ENCODE data around the gene SULT1C4. TPM values are rescaled to one million over a fixed set of nuclear protein-coding genes. Genes with fewer than 3 reads are reported as not detected.
"Not testable (repeated sequence)": the region's sequence is repeated elsewhere in the genome, so short reads cannot be mapped to it uniquely, and the experiment has no call there.

Gene SULT1C4
- total and polyA plus RNA-seq, 5 donors = 5.2 to 23.6 (median 10.9) TPM

GRCh38 chr2:108414256-108414876 is 36.6 kb downstream of the SULT1C4 start:
- WGBS = 89% methylated on average over 3 of the region's 3 CpGs
- no peak for DNase-seq
- no peaks in the 10 kb centered on the region for H3K4me1 ChIP-seq (ENCODE audit: control insufficient read depth, insufficient read depth, low read length)
- intact Hi-C loops (cut with DNase I) = no loop called here
- no peak overlapping the region for H3K27ac ChIP-seq (ENCODE audit: low read length)
- no peak for ATAC-seq
- H3K9me3 ChIP-seq (ENCODE audit: control insufficient read depth, low read length) = no peaks in the 10 kb centered on the region
- no peaks in the 10 kb centered on the region for H3K27me3 ChIP-seq (ENCODE audit: control insufficient read depth, insufficient read depth)
- no peak overlapping the region for H3K4me3 ChIP-seq (ENCODE audit: low read length)

DNA sequence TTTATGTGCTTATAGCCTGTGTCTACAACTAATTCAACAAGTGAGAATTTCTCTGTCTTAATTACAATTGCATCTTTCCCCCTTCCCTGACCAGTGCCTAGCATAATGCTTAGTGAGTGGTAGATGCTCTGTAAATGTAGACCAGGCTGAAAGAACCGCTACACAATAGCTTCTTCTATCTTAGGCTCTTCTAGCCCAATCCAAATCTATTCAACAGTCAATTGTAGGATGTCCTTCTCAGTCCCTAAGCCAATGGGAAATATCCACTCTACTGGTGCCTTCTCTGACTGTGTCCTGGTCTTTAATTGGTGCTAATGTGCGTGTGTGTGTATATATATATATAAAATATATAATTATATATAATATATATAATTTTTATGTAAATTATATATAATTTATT is 37.2 kb downstream of the SULT1C4 start:
- 97% methylated on average over 2 of the region's 2 CpGs for WGBS
- ATAC-seq (no peak), DNase-seq (no peak)
- Histone ChIP-seq H3K4me1 (ENCODE audit: control insufficient read depth, insufficient read depth, low read length) (no peaks in the 10 kb centered on the region), H3K27me3 (ENCODE audit: control insufficient read depth, insufficient read depth) (no peaks in the 10 kb centered on the region), H3K27ac (ENCODE audit: low read length) (no peak overlapping the region), H3K4me3 (ENCODE audit: low read length) (no peak overlapping the region), H3K9me3 (ENCODE audit: control insufficient read depth, low read length) (no peaks in the 10 kb centered on the region)
- intact Hi-C loops (cut with DNase I) = no loop called here

- ATAC-seq (no peak), DNase-seq (no peak)
- Histone ChIP-seq H3K27ac (ENCODE audit: low read length) (no peak overlapping the region), H3K4me3 (ENCODE audit: low read length) (no peak overlapping the region), H3K9me3 (ENCODE audit: control insufficient read depth, low read length) (no peaks in the 10 kb centered on the region), H3K27me3 (ENCODE audit: control insufficient read depth, insufficient read depth) (no peaks in the 10 kb centered on the region), H3K4me1 (ENCODE audit: control insufficient read depth, insufficient read depth, low read length) (no peaks in the 10 kb centered on the region)
- WGBS = 76% methylated on average over 2 of the region's 2 CpGs
- intact Hi-C loops (cut with DNase I) = no loop called here
These were observed 39.5 kb downstream of the SULT1C4 start for GRCh38 chr2:108417254-108417653.

DNA sequence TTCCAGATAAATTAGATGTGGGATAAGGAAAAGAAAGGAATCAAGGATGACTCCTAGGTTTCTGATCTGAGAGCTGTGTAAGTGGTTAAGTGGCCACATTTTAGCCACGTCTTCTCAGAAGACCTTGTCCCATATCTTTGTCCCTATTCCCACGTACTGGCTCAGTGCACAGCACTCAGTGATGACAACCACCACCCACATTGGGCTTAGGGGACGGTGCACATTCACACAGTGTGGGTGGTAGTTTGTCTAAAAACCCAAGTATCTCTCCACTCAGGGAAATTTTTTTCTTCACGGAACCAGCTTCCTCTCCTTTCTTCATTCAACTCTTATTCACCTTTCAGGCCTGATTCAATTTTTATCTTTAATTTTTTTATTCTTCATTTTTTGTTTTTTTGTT is 40.7 kb downstream of the SULT1C4 start:
- ATAC-seq (no peak), DNase-seq (no peak)
- intact Hi-C loops (cut with DNase I) = no loop called here
- 50% methylated on average over 4 of the region's 4 CpGs for WGBS
- no peak overlapping the region for H3K4me3 ChIP-seq (ENCODE audit: low read length)
- no peak overlapping the region for H3K27ac ChIP-seq (ENCODE audit: low read length)
- H3K27me3 ChIP-seq (ENCODE audit: control insufficient read depth, insufficient read depth) = no peaks in the 10 kb centered on the region
- H3K9me3 ChIP-seq (ENCODE audit: control insufficient read depth, low read length) = no peaks in the 10 kb centered on the region
- no peaks in the 10 kb centered on the region for H3K4me1 ChIP-seq (ENCODE audit: control insufficient read depth, insufficient read depth, low read length)

DNA sequence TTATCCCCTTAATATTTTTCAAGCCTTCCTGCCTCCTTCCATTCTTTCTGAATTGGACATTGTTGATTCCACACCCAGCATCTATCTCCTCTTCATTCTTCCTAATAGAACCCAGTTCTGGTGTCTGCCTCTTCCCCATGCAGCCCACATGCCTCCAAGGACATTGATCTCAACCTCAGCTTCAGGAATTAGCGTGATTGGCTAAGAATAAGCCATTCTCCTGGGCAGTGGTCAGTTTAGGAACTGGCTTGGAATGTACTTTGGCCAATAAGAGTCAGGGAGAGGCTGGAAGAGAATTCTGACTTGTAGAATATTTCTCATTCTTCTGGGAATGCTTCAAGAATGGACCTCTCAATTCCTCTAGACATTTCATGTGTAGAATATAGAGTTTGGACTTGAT is 45.3 kb downstream of the SULT1C4 start:
- 91% methylated on average over 1 of the region's 1 CpG for WGBS
- ATAC-seq = no peak
- Histone ChIP-seq H3K27ac (ENCODE audit: low read length) (no peak overlapping the region), H3K4me1 (ENCODE audit: control insufficient read depth, insufficient read depth, low read length) (no peaks in the 10 kb centered on the region), H3K9me3 (ENCODE audit: control insufficient read depth, low read length) (no peaks in the 10 kb centered on the region), H3K4me3 (ENCODE audit: low read length) (no peak overlapping the region), H3K27me3 (ENCODE audit: control insufficient read depth, insufficient read depth) (no peaks in the 10 kb centered on the region)
- no peak for DNase-seq
- intact Hi-C loops (cut with DNase I) = no loop called here

DNA sequence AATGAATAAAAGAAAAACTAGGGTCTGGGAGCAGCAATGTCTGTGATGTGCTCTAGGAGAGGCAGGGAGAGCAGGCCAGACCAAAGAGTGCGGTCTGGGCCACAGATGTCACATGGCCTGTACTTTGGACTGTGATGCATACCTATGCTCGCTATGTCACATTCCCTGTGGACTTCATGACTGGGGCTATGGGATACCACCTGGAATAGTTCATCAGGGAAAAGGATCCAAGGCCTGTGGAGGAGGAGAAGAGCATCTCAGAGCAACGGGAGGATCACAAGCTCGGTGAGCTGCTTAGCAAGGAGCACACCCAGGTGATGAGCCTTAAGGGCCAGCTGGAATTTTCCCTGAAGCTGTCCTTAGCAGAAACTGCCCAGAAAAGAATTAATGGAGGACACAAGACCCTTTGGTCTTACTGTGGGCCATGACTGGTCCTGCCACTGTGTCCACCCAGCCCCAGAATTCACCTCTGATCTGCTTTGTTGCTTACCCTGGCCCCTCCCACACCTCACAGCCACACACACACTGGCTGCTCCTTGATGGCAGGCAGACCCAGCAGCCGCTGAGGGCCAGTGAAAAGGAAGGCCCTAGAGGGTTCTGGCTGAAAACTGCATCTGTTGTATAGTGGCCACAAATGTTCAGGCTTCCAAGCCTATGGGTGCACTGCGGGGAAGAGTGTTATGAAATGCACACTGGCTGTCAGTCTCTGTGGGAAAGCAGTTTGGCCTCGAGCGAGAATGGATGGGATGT is 45.9 kb downstream of the SULT1C4 start:
- Histone ChIP-seq H3K9me3 (ENCODE audit: control insufficient read depth, low read length) (no peaks in the 10 kb centered on the region), H3K4me1 (ENCODE audit: control insufficient read depth, insufficient read depth, low read length) (no peaks in the 10 kb centered on the region), H3K4me3 (ENCODE audit: low read length) (no peak overlapping the region), H3K27me3 (ENCODE audit: control insufficient read depth, insufficient read depth) (no peaks in the 10 kb centered on the region), H3K27ac (ENCODE audit: low read length) (no peak overlapping the region)
- WGBS = 85% methylated on average over 8 of the region's 8 CpGs
- intact Hi-C loops (cut with DNase I) = no loop called here
- DNase-seq = no peak
- no peak for ATAC-seq

GRCh38 chr2:108428286-108429009 is 50.7 kb downstream of the SULT1C4 start:
- WGBS = 69% methylated on average over 2 of the region's 2 CpGs
- no peaks in the 10 kb centered on the region for H3K27me3 ChIP-seq (ENCODE audit: control insufficient read depth, insufficient read depth)
- no peak for DNase-seq
- H3K4me1 ChIP-seq (ENCODE audit: control insufficient read depth, insufficient read depth, low read length) = no peaks in the 10 kb centered on the region
- ATAC-seq = no peak
- intact Hi-C loops (cut with DNase I) = no loop called here
- H3K27ac ChIP-seq (ENCODE audit: low read length) = no peak overlapping the region
- no peak overlapping the region for H3K4me3 ChIP-seq (ENCODE audit: low read length)
- no peaks in the 10 kb centered on the region for H3K9me3 ChIP-seq (ENCODE audit: control insufficient read depth, low read length)

- DNase-seq; H3K27me3 ChIP-seq (ENCODE audit: control insufficient read depth, insufficient read depth); ATAC-seq; H3K27ac ChIP-seq (ENCODE audit: low read length); intact Hi-C loops (cut with DNase I); H3K4me3 ChIP-seq (ENCODE audit: low read length); H3K4me1 ChIP-seq (ENCODE audit: control insufficient read depth, insufficient read depth, low read length); H3K9me3 ChIP-seq (ENCODE audit: control insufficient read depth, low read length): not testable (repeated sequence)
- 82% methylated on average over 1 of the region's 1 CpG for WGBS
These were observed 57.8 kb downstream of the SULT1C4 start for GRCh38 chr2:108435578-108435977.

- Histone ChIP-seq H3K4me1 (ENCODE audit: control insufficient read depth, insufficient read depth, low read length) (no peaks in the 10 kb centered on the region), H3K27me3 (ENCODE audit: control insufficient read depth, insufficient read depth) (no peaks in the 10 kb centered on the region), H3K27ac (ENCODE audit: low read length) (no peak overlapping the region), H3K4me3 (ENCODE audit: low read length) (no peak overlapping the region), H3K9me3 (ENCODE audit: control insufficient read depth, low read length) (no peaks in the 10 kb centered on the region)
- WGBS = 77% methylated on average over 1 of the region's 1 CpG
- no peak for ATAC-seq
- no peak for DNase-seq
- intact Hi-C loops (cut with DNase I) = no loop called here
These were observed 59.2 kb downstream of the SULT1C4 start for GRCh38 chr2:108436976-108437375.

All from right cardiac atrium (tissue), 5 donors.